GM21515 (cell line): Measurements from ENCODE around the gene KDR.

ENCODE experiments used
- ATAC-seq: cut with Tn5 transposase; IDR thresholded peaks from one replicate; pipeline ENCODE4 v1.9.1; 2021; ENCODE audit not compliant: unreplicated experiment

Gene KDR

DNA sequence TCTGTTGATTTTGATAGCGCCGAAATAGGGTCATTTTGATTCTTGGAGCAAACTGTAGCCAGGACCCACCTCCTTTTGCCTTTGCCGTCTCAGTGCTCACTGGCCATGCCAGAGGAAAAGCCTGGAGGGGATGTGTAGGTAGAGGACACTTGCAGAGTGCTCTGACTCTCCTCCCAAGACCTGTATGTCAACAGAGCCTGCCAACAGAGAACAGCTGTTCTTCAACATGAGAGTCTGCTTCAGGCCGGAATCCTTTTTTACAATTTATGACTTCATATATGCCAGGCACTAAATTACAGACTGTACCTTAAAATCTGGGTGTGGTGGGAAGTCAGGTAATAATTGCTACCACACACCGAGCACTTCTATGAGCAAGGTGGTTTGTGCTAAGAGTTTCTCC is 94.2 kb downstream of the KDR start:
- ATAC-seq = no peak

DNA sequence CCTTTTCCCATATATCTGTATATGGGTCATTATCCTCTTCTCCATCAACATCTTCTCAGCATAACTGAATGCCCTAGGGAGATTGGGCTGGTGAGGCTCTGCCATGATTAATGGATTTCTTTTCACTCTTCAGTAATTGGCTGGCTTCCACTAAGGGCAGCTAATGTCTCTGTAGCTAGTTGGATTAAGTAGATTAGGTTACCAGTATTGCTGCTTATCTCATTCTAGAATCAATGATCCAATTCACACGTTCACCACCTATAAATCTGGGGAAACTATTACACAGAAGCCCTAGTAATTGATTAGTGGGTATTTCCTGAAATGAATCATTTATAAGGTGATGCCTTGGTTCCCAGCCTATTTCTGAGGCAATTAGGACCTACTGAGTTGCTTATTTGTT is 94.8 kb downstream of the KDR start:
- ATAC-seq = no peak

DNA sequence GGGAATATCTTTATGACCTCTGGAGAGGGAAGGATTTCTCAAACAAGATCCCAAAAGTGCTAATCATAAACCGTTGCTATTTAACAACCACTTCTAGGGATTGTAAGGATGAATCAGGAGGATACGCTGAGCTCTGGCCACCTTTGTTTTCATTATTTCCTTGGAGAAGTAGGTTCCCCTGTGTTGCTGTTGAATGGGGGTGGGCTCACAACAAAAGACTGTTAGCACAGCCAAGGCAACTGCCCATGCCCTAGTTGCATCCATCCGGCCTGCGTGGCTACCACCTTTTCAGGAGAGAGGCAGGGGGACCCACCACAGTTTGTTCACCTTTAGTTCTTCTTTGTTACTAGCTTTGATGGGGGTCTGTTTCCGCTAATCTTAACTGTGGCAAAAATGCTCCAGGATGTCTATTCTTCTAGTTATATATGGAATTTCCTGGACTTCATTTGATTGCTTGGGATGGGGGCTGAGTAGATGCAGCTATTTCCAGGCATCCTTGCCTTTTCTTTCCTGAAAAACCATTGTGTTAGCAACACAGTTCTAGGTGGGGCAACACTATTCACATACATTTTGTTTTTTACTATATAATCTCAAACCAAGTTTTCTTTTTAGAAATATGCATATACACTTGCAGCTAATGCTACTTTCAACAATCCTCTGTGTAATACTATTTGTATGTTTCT is 95.4 kb downstream of the KDR start:
- ATAC-seq = no peak

DNA sequence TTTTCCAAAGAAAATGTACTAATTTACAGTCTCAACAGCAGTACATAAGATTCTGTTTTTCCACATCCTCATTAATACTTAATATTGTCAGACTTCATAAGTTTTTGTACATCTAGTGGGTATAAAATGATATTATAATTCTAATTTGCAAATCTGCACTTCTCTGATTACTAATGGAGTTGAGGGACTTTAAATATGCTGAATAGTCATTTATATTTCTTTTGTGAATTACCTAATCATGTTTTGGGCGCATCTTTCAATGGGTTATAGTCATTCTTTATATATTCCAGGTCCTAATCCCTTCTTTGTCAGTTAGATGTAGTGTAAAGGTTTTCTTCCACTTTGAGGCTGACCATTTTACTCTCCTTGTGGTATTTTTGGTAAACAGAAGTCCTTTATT is 96.1 kb downstream of the KDR start:
- ATAC-seq = no peak
